Activated CD4-positive, alpha-beta memory T cell treated with anti-CD3 and anti-CD28 coated beads, Interleukin-2, amount 10 ng/mL, durations not matched to agents 7 days and 5 days (primary cell): ENCODE measurements around the gene CYTIP. TPM values are rescaled to one million over a fixed set of nuclear protein-coding genes. Genes with fewer than 3 reads are reported as not detected.

ENCODE experiments used
- CTCF ChIA-PET: fragments of 350-600 bp; sonication (Branson Sonifier 250); formaldehyde crosslinking; loops from one replicate; lab custom pipeline; 2021; ENCODE audit warnings: antibody characterized with exemption, inconsistent platforms; lab: Charles Lee
- POLR2A ChIA-PET: fragments of 350-600 bp; sonication (Branson Sonifier 250); formaldehyde crosslinking; loops from one replicate; lab custom pipeline; 2021; ENCODE audit warnings: antibody characterized with exemption; lab: Charles Lee
- DNase-seq: peaks from one replicate; pipeline ENCODE4 v3.0.0-alpha.2; 2020
- H3K27ac Mint-ChIP-seq: one replicate; pipeline ENCODE4 v1.8.0; 2021; ENCODE audit warnings: mild to moderate bottlenecking, mixed read lengths
- H3K27me3 Mint-ChIP-seq: one replicate; pipeline ENCODE4 v1.8.0; 2021; ENCODE audit warnings: mixed read lengths
- H3K36me3 Mint-ChIP-seq: one replicate; pipeline ENCODE4 v1.8.0; 2021; ENCODE audit warnings: low read depth, mixed read lengths
- H3K4me1 Mint-ChIP-seq: one replicate; pipeline ENCODE4 v1.8.0; 2021; ENCODE audit warnings: mixed read lengths
- H3K4me3 Mint-ChIP-seq: one replicate; pipeline ENCODE4 v1.8.0; 2021; ENCODE audit warnings: mild to moderate bottlenecking, mixed read lengths
- H3K9me3 Mint-ChIP-seq: one replicate; pipeline ENCODE4 v1.8.0; 2021; ENCODE audit warnings: mixed read lengths
- total RNA-seq, 2 experiments: library from RNA; stranded (reverse); gene quantifications; one replicate each; pipeline ENCODE4 v1.2.3, GENCODE V29; 2021

Gene CYTIP
- total RNA-seq: 100 to 1,000 TPM; 389 to 406 TPM

DNA sequence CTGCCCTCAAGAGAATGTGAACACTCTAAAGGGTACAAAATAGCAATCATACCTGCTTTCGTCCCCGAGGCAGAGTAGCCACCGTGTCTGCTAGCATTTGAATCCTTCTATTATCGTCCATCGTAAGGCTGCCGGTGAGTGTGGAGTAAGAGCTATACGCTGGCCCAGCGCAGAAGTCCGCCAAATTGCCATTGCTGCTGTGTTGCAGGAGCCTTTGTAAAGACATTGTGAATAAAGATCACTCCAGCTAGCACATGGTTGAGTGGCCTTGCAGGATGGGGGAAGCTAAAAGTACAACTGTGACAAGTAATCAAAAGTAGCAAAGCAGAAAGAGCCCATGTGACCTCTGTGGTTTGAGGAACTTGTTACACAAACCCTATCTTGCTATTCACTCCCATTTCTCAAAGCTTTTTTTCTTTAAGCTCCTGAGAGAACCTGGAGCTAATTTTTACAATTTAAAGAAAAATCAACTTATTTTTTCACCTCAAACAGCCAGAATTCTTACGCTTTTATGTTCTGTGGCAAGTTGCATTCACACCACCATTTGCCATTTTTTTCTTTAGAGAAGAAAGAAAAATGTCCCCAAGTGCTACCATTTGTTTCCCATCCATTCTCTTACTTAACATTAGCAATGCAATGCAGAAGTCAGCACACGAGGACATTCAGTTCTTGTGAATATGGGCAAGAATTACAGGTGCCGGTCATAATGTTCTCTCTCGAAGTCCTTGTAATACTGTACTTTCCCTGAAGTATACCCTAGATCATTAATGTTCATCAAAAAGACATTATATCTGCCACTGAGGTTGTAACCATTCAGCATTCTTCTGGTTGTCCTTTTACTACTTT is at the start of gene CYTIP:
TSS of gene CYTIP (minus strand) at position 295 of the 846 bp plus-strand sequence. CDS start at position 226, 69 bp downstream.
- DNase-seq: peak; percentile 81
- H3K9me3 Mint-ChIP-seq: no peaks in the 10 kb centered on the region
- H3K36me3 Mint-ChIP-seq: peaks cover 54% of the 10 kb centered on the region
- no peaks in the 10 kb centered on the region for H3K27me3 Mint-ChIP-seq
- H3K27ac Mint-ChIP-seq: peak within 1 kb of the TSS; percentile 96
- H3K4me1 Mint-ChIP-seq: peaks cover 40% of the 10 kb centered on the region
- ChIA-PET POLR2A (interaction anchor here (0.9 to 17.6 kb wide), 24 partner anchors 8 to 457 kb away, joined by 3 to 797 read pairs (median 8); no protein-coding TSS in a partner anchor), CTCF (interaction anchor here (0.7 to 2.3 kb wide), 14 partner anchors 10 to 142 kb away, joined by 3 to 11 read pairs (median 4); no protein-coding TSS in a partner anchor)
- H3K4me3 Mint-ChIP-seq: peak within 1 kb of the TSS; percentile 91

DNA sequence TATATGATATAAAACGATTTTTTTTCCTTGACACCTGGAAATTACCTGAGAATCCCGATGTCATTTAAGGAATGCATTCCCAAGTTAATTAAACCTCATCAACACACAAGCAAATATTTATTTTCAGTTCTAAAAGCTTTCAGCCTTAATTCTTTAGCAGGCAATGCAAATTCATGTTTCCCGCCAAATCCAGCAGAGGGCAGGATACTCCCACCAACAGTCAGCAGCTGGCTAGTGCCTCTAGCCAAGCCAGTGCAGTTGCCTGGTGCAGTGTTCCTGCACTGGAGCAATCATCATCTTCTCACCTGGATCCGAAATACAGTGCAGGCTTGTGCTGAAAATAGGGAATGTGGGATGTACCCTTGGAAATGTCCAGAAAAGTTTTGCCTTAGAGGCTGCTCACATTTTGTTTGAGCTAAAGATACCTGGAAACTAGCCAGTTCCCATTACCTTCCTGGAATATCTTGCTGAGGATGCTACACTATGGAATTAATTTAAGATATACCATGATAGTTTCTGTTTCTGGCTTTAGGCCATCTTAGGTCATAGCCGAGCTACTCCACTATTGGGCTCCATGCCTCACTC is 48.4 kb upstream of the CYTIP start:
- CTCF ChIA-PET: interaction anchor here (0.6 to 6.0 kb wide), 39 partner anchors 9 to 532 kb away, joined by 3 to 50 read pairs (median 4); partner anchors contain the start of genes CYTIP and ERMN

DNA sequence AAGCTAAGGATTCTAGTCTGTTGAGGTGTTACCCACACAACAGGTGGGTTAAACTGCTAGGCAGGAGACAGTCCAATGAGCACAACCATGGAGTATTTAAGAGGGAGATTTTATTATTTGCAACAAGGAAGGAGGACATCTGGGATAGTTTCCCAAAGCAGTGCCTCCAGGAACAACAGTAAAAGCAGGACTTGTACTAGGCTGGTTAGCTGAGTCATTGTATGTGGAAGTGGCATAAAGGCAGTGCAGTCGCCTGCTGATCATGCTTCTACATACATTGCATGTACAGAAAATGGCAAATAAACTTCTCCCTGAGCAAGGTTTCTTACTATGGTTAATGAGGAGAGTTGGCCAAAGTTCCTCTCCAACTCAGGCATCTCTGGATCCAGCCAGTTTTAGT is 46.1 kb upstream of the CYTIP start:
- DNase-seq: no peak
- H3K27ac Mint-ChIP-seq: no peak overlapping the region
- ChIA-PET POLR2A (interaction anchor here (1.0 to 6.2 kb wide), 10 partner anchors 9 to 185 kb away, joined by 3 to 43 read pairs (median 5); partner anchors contain the start of gene CYTIP), CTCF (interaction anchor here (1.0 to 6.0 kb wide), 9 partner anchors 10 to 187 kb away, joined by 3 to 50 read pairs (median 10); partner anchors contain the start of gene ACVR1C)
- no peaks in the 10 kb centered on the region for H3K27me3 Mint-ChIP-seq
- H3K4me3 Mint-ChIP-seq: no peak overlapping the region
- peaks cover under 1% of the 10 kb centered on the region for H3K9me3 Mint-ChIP-seq
- peaks cover 85% of the 10 kb centered on the region for H3K4me1 Mint-ChIP-seq
- peaks cover 4% of the 10 kb centered on the region for H3K36me3 Mint-ChIP-seq

More for the DNA sequence above, 48.4 kb upstream of the CYTIP start:
- H3K4me1 Mint-ChIP-seq: peaks cover 66% of the 10 kb centered on the region
- peaks cover 2% of the 10 kb centered on the region for H3K36me3 Mint-ChIP-seq
- H3K27me3 Mint-ChIP-seq: no peaks in the 10 kb centered on the region
- H3K9me3 Mint-ChIP-seq: no peaks in the 10 kb centered on the region
- DNase-seq: peak; percentile 79
- POLR2A ChIA-PET: interaction anchor here (0.8 to 2.2 kb wide), 10 partner anchors 12 to 74 kb away, joined by 3 to 21 read pairs (median 4); partner anchors contain the start of gene CYTIP
- H3K4me3 Mint-ChIP-seq: no peak overlapping the region
- no peak overlapping the region for H3K27ac Mint-ChIP-seq

DNA sequence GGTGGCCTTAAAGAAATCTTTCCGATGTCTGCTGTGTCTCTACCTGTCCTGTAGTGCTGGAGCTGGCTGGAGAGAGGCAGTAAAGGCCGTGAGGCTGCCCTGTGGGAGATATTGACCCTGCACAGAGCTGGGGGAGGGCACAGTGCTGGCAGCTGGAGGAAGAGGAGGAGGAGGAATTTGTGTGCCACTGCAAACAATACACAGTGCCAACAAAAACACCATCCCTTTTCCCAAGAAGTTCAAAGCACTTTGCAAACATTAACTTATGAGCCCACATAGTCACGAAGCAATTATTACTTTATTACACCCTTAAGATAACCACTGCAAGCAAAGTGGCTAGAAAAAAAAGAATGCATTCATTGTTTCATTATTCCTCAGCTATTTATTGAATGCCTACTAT is 45.0 kb upstream of the CYTIP start:
- ChIA-PET POLR2A (interaction anchor here (0.7 to 6.2 kb wide), 14 partner anchors 8 to 184 kb away, joined by 3 to 43 read pairs (median 4); partner anchors contain the start of gene CYTIP), CTCF (interaction anchor here (0.6 to 6.0 kb wide), 7 partner anchors 8 to 186 kb away, joined by 3 to 50 read pairs (median 3); partner anchors contain the start of gene ACVR1C)
- DNase-seq: no peak
- Mint-ChIP-seq H3K4me3 (no peak overlapping the region), H3K9me3 (peaks cover 3% of the 10 kb centered on the region), H3K27me3 (no peaks in the 10 kb centered on the region), H3K27ac (no peak overlapping the region), H3K4me1 (peaks cover 82% of the 10 kb centered on the region), H3K36me3 (peaks cover 6% of the 10 kb centered on the region)

DNA sequence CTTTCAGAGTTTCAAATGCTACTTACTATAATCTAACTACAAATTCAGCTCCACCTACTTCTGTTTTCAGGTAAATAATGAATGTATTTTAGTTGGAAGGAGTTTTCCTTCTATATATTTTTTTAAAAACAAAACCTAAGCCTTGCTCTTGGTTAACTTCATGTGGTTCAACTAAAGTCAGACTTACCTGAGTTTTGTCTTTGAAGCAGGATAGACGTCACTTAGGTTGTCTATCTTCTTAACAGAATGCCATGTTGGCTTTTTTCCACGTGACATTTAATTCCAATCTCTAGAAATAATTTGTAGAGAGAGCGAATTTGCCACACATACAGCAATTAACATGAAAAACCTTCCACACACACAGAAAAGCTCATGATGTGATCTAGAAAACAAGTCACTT is 43.9 kb upstream of the CYTIP start:
- peaks cover 73% of the 10 kb centered on the region for H3K4me1 Mint-ChIP-seq
- POLR2A ChIA-PET: interaction anchor here (0.9 to 6.2 kb wide), 8 partner anchors 10 to 74 kb away, joined by 3 to 43 read pairs (median 6); partner anchors contain the start of gene CYTIP
- no peak overlapping the region for H3K27ac Mint-ChIP-seq
- no peaks in the 10 kb centered on the region for H3K27me3 Mint-ChIP-seq
- CTCF ChIA-PET: interaction anchor here (1.3 to 6.0 kb wide), 6 partner anchors 10 to 185 kb away, joined by 3 to 50 read pairs (median 11); partner anchors contain the start of gene ACVR1C
- peaks cover 9% of the 10 kb centered on the region for H3K36me3 Mint-ChIP-seq
- no peak for DNase-seq
- peaks cover 3% of the 10 kb centered on the region for H3K9me3 Mint-ChIP-seq
- H3K4me3 Mint-ChIP-seq: no peak overlapping the region

DNA sequence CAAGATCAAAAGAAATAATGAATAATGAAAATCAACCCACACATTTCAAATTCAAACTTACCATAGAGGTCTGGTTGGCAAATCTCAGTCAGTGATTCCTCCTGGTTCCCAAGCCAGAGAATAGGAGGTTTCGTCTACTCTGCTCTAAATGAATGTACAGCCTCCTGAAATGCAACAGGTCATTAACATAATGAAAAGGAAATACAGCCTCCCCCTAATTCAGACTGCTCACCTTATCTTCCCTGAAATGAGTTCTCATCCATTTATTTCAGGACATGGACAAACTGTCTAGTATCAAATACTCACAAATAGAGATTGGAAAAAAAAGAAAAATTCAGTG is 43.4 kb upstream of the CYTIP start:
- POLR2A ChIA-PET: interaction anchor here (1.2 to 6.2 kb wide), 5 partner anchors 10 to 73 kb away, joined by 3 to 43 read pairs (median 9); partner anchors contain the start of gene CYTIP
- CTCF ChIA-PET: interaction anchor here (1.5 to 6.0 kb wide), 5 partner anchors 10 to 184 kb away, joined by 4 to 50 read pairs (median 14); partner anchors contain the start of gene ACVR1C
- no peak overlapping the region for H3K4me3 Mint-ChIP-seq
- H3K36me3 Mint-ChIP-seq: peaks cover 9% of the 10 kb centered on the region
- no peak overlapping the region for H3K27ac Mint-ChIP-seq
- peaks cover 71% of the 10 kb centered on the region for H3K4me1 Mint-ChIP-seq
- H3K9me3 Mint-ChIP-seq: peaks cover 3% of the 10 kb centered on the region
- no peaks in the 10 kb centered on the region for H3K27me3 Mint-ChIP-seq
- no peak for DNase-seq

DNA sequence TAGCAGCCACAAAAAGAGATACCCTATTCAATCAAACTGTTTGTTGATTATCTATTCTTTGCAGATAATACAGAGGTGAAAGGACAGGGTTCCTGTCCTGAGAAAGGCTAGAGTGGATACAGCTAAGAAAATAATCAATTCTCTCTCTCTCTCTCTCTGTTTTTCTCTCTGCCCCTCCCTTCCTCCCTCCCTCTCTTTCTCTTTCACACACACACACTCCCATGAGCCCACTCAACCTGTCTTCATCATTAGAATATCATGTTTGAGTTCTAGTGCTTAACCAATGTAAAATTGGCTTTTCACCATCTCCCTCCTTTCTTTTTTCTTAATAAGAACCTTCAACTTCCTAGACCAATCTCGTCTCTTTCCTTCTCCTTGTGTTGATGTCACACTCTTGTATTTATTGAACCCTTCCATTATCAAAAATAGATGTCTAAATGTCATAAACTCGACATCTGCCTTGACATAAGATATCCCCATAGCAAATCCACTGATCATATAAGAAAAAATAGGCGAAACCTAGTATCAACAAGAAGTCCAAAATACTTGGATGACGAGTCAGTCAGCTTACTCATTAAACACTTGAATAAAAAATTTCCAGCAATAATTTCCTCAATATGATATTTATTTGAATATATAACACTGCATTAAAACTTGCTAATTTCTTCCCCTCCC is 42.8 kb upstream of the CYTIP start:
- no peaks in the 10 kb centered on the region for H3K27me3 Mint-ChIP-seq
- ChIA-PET POLR2A (interaction anchor here (1.0 to 6.2 kb wide), 7 partner anchors 9 to 73 kb away, joined by 3 to 43 read pairs (median 6); partner anchors contain the start of gene CYTIP), CTCF (interaction anchor here (1.5 to 6.0 kb wide), 4 partner anchors 9 to 184 kb away, joined by 4 to 50 read pairs (median 11); no protein-coding TSS in a partner anchor)
- peaks cover 9% of the 10 kb centered on the region for H3K36me3 Mint-ChIP-seq
- peaks cover 5% of the 10 kb centered on the region for H3K9me3 Mint-ChIP-seq
- peak overlapping the region; percentile 1 for H3K4me3 Mint-ChIP-seq
- peaks cover 69% of the 10 kb centered on the region for H3K4me1 Mint-ChIP-seq
- no peak overlapping the region for H3K27ac Mint-ChIP-seq
- no peak for DNase-seq

DNA sequence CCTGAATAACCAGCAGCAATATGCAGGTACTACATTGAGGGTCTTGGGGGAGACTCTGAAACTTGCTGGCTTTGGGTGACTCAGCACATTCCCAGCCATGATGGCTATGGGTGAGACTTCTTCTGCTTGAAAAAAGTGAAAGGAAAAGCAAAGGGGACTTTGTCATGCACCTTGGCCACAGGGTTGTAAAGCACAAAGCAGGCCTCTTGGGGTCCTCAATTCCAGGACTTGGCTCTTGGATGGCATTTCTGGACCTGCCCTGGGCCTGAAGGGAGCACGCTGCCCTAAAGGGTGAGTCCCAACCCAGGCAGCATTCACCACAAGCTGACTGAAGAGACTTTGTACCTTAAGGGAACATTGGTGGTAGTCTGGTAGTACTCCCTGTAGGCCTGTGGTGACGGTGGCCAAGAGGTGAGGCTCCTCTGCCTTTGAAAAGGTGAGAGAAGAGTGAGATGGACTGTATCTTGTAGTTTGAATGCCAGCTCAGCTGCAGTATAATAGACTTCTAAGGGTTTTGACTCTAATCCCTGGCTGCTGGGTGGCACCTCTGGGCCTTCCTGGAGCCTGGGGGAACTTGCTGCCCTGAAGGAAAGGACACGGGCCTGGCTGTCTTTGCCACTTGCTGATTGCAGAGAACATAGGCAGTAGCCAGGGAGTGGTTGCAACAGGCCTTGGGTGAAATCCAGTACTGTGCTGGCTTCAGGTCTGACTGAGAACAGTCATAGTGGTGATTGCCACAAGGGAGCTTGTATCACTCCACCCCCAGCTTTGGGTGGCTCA is 36.5 kb upstream of the CYTIP start:
- ChIA-PET POLR2A (interaction anchor here (1.0 to 12.1 kb wide), 13 partner anchors 9 to 396 kb away, joined by 3 to 291 read pairs (median 5); partner anchors contain the start of genes ACVR1 and CYTIP), CTCF (interaction anchor here (0.9 to 3.1 kb wide), 6 partner anchors 10 to 152 kb away, joined by 3 to 18 read pairs (median 4); no protein-coding TSS in a partner anchor)
- peak overlapping the region; percentile 87 for H3K27ac Mint-ChIP-seq
- H3K4me1 Mint-ChIP-seq: peaks cover 72% of the 10 kb centered on the region
- H3K36me3 Mint-ChIP-seq: peaks cover 30% of the 10 kb centered on the region
- peak overlapping the region; percentile 55 for H3K4me3 Mint-ChIP-seq
- no peaks in the 10 kb centered on the region for H3K27me3 Mint-ChIP-seq
- peaks cover 5% of the 10 kb centered on the region for H3K9me3 Mint-ChIP-seq
- peak; percentile 58 for DNase-seq

DNA sequence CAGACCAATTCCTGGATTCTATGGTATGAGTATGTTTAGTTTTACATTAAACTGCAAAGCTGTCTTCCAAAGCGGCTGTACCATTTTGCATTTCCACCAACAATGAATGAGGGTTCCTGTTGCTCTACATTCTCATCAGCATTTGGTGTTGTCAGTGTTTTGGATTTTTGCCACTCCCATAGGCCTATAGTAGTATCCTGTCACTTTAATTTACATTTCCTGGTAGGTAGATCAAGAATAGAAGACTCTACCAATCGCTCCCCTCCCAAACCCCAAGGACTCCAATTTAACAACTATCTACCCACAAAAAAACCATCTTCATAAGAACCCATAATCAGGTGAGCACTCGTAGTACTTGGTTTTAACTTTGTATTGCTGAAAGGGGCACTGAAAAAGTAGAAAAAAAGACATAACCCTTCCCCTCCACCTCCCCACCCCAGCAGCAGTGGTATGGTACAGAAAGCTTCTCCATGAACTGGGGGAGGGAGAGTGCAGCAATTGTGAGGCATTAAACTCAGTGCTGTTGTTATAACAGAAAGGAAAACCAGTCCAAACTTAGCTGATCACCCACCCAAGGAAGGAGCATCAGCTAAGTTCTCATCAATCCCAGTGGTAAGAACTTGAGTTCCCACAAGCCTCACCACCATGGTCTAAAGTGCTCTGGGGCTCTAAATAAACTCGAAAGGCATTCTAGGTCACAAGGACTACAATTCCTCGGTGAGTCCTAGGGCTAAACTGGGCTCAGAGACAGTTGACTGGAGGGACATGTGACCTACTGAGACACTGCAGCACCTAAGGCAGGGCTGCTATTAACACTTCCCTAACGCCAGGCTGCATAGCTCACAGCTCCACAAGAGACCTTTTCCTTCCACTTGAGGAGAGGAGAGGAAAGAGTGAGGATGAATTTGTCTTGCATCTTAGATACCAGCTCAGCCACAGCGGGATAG is 35.5 kb upstream of the CYTIP start:
- CTCF ChIA-PET: interaction anchor here (0.7 to 3.1 kb wide), 6 partner anchors 9 to 176 kb away, joined by 3 to 18 read pairs (median 4); no protein-coding TSS in a partner anchor
- peaks cover 2% of the 10 kb centered on the region for H3K9me3 Mint-ChIP-seq
- H3K27ac Mint-ChIP-seq: peak overlapping the region; percentile 87
- peaks cover 76% of the 10 kb centered on the region for H3K4me1 Mint-ChIP-seq
- no peak for DNase-seq
- peaks cover 27% of the 10 kb centered on the region for H3K36me3 Mint-ChIP-seq
- POLR2A ChIA-PET: interaction anchor here (0.5 to 12.1 kb wide), 12 partner anchors 10 to 75 kb away, joined by 3 to 291 read pairs (median 4); partner anchors contain the start of gene CYTIP
- peak overlapping the region; percentile 55 for H3K4me3 Mint-ChIP-seq
- no peaks in the 10 kb centered on the region for H3K27me3 Mint-ChIP-seq

DNA sequence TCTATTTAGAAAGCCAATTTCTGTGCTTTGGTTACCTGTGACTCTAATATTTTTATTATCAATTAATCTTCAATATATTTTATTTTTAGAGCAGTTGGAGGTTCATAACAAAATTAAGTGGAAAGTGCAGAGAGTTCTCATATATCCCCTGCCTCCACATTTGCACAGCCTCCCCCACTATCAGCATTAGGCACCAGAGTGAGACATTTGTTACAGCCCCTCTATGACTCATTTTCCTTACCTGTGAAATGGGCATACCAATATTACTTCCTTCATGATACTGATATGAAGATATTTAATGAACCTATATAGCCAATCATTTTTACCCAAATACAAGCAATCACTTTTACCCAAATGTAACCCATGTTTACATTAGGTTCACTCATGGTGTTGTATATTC is 34.0 kb upstream of the CYTIP start:
- H3K27me3 Mint-ChIP-seq: no peaks in the 10 kb centered on the region
- peaks cover 28% of the 10 kb centered on the region for H3K36me3 Mint-ChIP-seq
- CTCF ChIA-PET: interaction anchor here (1.0 to 2.4 kb wide), 10 partner anchors 9 to 176 kb away, joined by 3 to 11 read pairs (median 4); partner anchors contain the start of gene CYTIP
- POLR2A ChIA-PET: interaction anchor here (0.7 to 12.1 kb wide), 17 partner anchors 9 to 421 kb away, joined by 3 to 291 read pairs (median 9); partner anchors contain the start of gene CYTIP
- H3K27ac Mint-ChIP-seq: peak overlapping the region; percentile 87
- peaks cover 88% of the 10 kb centered on the region for H3K4me1 Mint-ChIP-seq
- H3K9me3 Mint-ChIP-seq: peaks cover 2% of the 10 kb centered on the region
- DNase-seq: no peak
- H3K4me3 Mint-ChIP-seq: no peak overlapping the region
